B cell (primary cell): ENCODE results near the gene AGAP1. TPM values are rescaled to one million over a fixed set of nuclear protein-coding genes. Genes with fewer than 3 reads are reported as not detected.

Source experiments
- ATAC-seq: fragments of 200-7000 bp; cut with Tn5 transposase; one replicate; pipeline ENCODE4 v1.10.0; 2021; ENCODE audit warnings: low read depth, mild to moderate bottlenecking, moderate number of reproducible peaks, moderate library complexity
- CTCF ChIA-PET: fragments of 350-600 bp; sonication (Branson Sonifier 250); formaldehyde crosslinking; loops from one replicate; lab custom pipeline; 2021; ENCODE audit warnings: antibody characterized with exemption, inconsistent platforms; lab: Charles Lee
- POLR2A ChIA-PET: fragments of 350-600 bp; sonication (Branson Sonifier 250); formaldehyde crosslinking; loops from one replicate; lab custom pipeline; 2021; ENCODE audit warnings: antibody characterized with exemption; lab: Charles Lee
- DNase-seq: peaks from one replicate; pipeline ENCODE4 v3.0.0; 2013
- H2AFZ ChIP-seq: 2 replicates; pipeline ENCODE4 v1.6.1; 2012; ENCODE audit warnings: mild to moderate bottlenecking, low read depth, low read length; ENCODE audit not compliant: insufficient read depth, poor library complexity, severe bottlenecking
- H3K27ac ChIP-seq, 2 donors: 1 replicate in 1 of 2; 2 replicates in 1 of 2; pipeline ENCODE4 v1.5.1; 2012 to 2013; ENCODE audit warnings: low read length in 2 of 2, mild to moderate bottlenecking in 2 of 2, moderate library complexity in 1 of 2
- H3K27me3 ChIP-seq, 4 experiments: fragments of 200-600 bp in 1 of 4; sonication (generic) in 1 of 4; replicated peaks in 1 of 4; 1 replicate in 2 of 4; 2 replicates in 2 of 4; pipeline versions ENCODE4 v1.6.1 to v1.7.0; 2013 to 2016; ENCODE audit warnings: low read length in 3 of 4, mild to moderate bottlenecking in 2 of 4, mixed read lengths in 1 of 4, moderate library complexity in 1 of 4; ENCODE audit not compliant: insufficient read depth in 4 of 4, control insufficient read depth in 3 of 4; ENCODE audit errors: control extremely low read depth in 1 of 4
- H3K36me3 ChIP-seq, 2 experiments: replicated peaks in 1 of 2; 1 replicate in 1 of 2; 2 replicates in 1 of 2; pipeline versions ENCODE4 v1.6.1 to v1.7.1; 2013; ENCODE audit warnings: low read length in 1 of 2; ENCODE audit not compliant: insufficient read depth in 2 of 2, control insufficient read depth in 1 of 2; ENCODE audit errors: control extremely low read depth in 1 of 2, extremely low read depth in 1 of 2
- H3K4me1 ChIP-seq, 2 donors: fragments of 200-600 bp in 1 of 2; sonication (generic) in 1 of 2; 1 replicate in 1 of 2; 2 replicates in 1 of 2; pipeline versions ENCODE4 v1.5.1 to v1.6.1; 2013 to 2017; ENCODE audit warnings: low read length in 2 of 2; ENCODE audit not compliant: control insufficient read depth in 2 of 2, insufficient read depth in 2 of 2
- H3K4me2 ChIP-seq: replicated peaks from 2 replicates; pipeline ENCODE3; 2012; ENCODE audit warnings: mild to moderate bottlenecking, low read depth, low read length; ENCODE audit not compliant: poor library complexity, severe bottlenecking
- H3K4me3 ChIP-seq, 5 experiments: fragments of 200-600 bp in 1 of 5; sonication (generic) in 1 of 5; 1 replicate in 3 of 5; 2 replicates in 2 of 5; pipeline versions ENCODE4 v1.5.1 to v1.7.0; 2011 to 2016; ENCODE audit warnings: low read length in 4 of 5, mild to moderate bottlenecking in 4 of 5, low read depth in 2 of 5, control low read depth in 1 of 5, moderate library complexity in 1 of 5; ENCODE audit not compliant: insufficient read depth in 1 of 5; ENCODE audit errors: control extremely low read depth in 1 of 5, extremely low read depth in 1 of 5
- H3K79me2 ChIP-seq: fragments of 200-600 bp; sonication (generic); one replicate; pipeline ENCODE4 v1.6.0; 2016; ENCODE audit warnings: low read length; ENCODE audit not compliant: control insufficient read depth, insufficient read depth
- H3K9ac ChIP-seq: fragments of 200-600 bp; sonication (generic); 2 replicates; pipeline ENCODE4 v1.6.1; 2017; ENCODE audit warnings: mild to moderate bottlenecking, low read length, moderate library complexity
- H3K9me3 ChIP-seq, 3 donors: one replicate each; pipeline versions ENCODE4 v1.6.1 to v1.7.1; 2013; ENCODE audit warnings: low read length in 2 of 3; ENCODE audit not compliant: control insufficient read depth in 2 of 3, insufficient read depth in 1 of 3; ENCODE audit errors: control extremely low read depth in 1 of 3
- H4K20me1 ChIP-seq: 2 replicates; pipeline ENCODE4 v1.6.0; 2012; ENCODE audit warnings: mild to moderate bottlenecking, low read length; ENCODE audit not compliant: insufficient read depth, control insufficient read depth, poor library complexity, severe bottlenecking
- H3K27ac Mint-ChIP-seq: one replicate; pipeline ENCODE4 v1.8.0; 2021; ENCODE audit warnings: mixed read lengths
- H3K27me3 Mint-ChIP-seq: one replicate; pipeline ENCODE4 v1.8.0; 2021; ENCODE audit warnings: mixed read lengths
- H3K4me1 Mint-ChIP-seq: one replicate; pipeline ENCODE4 v1.8.0; 2021; ENCODE audit warnings: mixed read lengths
- H3K4me3 Mint-ChIP-seq: one replicate; pipeline ENCODE4 v1.8.0; 2021; ENCODE audit warnings: mixed read lengths
- H3K9me3 Mint-ChIP-seq: one replicate; pipeline ENCODE4 v1.8.0; 2022; ENCODE audit warnings: mixed read lengths; ENCODE audit not compliant: insufficient read depth
- EZH2 ChIP-seq: IDR thresholded peaks from 2 replicates; pipeline ENCODE4 v1.6.1; 2012; ENCODE audit warnings: borderline replicate concordance, low read depth, mild to moderate bottlenecking, moderate library complexity, low read length; ENCODE audit not compliant: insufficient read depth, poor library complexity, severe bottlenecking
- WGBS: methylation state at CpG from one replicate; pipeline ENCODE4 v1.1.5; 2013; ENCODE audit warnings: missing lambda C conversion rate; ENCODE audit not compliant: insufficient coverage; 5-methylcytosine and 5-hydroxymethylcytosine counted together
- intact Hi-C: fragments of 100-400 bp; cut with micrococcal nuclease; formaldehyde crosslinking; loops from one replicate; pipeline ENCODE4 v1.10.0; 2022
- polyA minus RNA-seq: library from RNA; depleted of rRNA, polyadenylated mRNA; stranded (reverse); fragments of >200 nt; gene quantifications from 2 replicates; pipeline ENCODE4 v1.2.3, GENCODE V29; 2012
- polyA plus RNA-seq: library from polyadenylated mRNA; depleted of rRNA; stranded (reverse); fragments of >200 nt; gene quantifications from 2 replicates; pipeline ENCODE4 v1.2.3, GENCODE V29; 2012
- total RNA-seq, 2 donors: library from RNA; stranded (reverse); fragments of 120-200 nt in 1 of 2; gene quantifications; 1 replicate in 1 of 2; 2 replicates in 1 of 2; pipeline versions ENCODE4 v1.2.3 to v1.2.4, GENCODE V29; 2013 to 2022
- TF ChIP-seq, protein P1 (sequence below): fragments of 200-600 bp; IDR thresholded peaks from one replicate; pipeline ENCODE4 v1.8.0; 2022; ENCODE audit warnings: antibody characterized with exemption, mild to moderate bottlenecking

Gene AGAP1
- not detected in 2 replicates for total RNA-seq
- total RNA-seq (2013): 0.65 TPM
- polyA plus RNA-seq: 0.01 and 0.04 TPM in 2 replicates
- 0.17 and 0.21 TPM in 2 replicates for polyA minus RNA-seq

DNA sequence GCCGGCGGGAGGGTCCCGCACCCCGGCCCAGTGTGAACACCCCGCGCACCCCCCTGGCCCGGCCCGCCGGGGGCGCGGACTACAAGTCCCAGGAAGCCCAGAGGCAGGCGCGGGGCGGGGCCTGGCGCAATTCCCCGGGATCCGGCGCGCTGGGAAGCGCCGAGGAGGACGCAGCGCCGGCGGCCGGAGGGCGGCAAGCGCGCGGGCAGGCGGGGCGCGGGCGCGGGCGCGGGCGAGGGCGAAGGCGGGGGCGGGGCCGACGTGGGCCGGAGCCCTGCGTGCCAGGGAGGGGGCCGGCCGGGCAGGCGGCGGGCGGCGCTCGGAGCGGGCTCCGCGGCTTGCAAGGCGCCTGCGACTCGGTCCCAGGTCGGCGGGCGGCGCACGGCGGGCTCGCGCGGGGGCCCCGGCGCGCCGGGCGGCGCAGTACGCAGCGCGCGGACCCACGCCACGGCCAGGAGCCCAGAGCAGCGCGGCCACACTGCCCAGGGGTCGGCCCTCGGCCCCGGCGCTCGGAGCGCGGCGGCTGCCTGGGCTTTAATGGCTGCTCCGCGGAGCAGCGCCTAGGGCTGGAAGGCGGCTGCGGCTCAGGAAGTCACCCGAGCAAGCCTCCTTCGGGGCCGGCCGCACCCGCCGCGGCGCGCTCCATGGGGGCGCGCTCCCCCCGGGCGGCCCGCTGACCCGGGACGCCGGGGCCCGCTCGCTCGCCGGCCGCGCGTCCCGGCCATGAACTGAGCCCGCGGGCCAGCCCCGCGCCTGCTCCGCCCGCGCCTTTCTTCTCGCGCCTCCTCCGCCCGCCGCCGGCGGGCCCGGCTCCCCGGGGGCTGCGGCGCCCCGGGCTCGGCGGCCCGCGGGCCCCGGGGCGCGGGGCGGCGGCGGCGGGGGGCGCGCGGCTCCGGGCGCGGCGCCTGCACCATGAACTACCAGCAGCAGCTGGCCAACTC lies at the start of gene AGAP1:
Gene AGAP1, plus strand, starts transcription at position 269 of the 941 bp plus-strand sequence.
- no peaks in the 10 kb centered on the region for H3K79me2 ChIP-seq
- H3K9ac ChIP-seq: no peak within 1 kb of the TSS
- no peak within 1 kb of the TSS for H2AFZ ChIP-seq
- Mint-ChIP-seq H3K9me3 (no peaks in the 10 kb centered on the region), H3K4me1 (peaks cover 21% of the 10 kb centered on the region), H3K27ac (no peak within 1 kb of the TSS), H3K27me3 (peaks cover 56% of the 10 kb centered on the region), H3K4me3 (peak within 1 kb of the TSS; percentile 86)
- H3K36me3 ChIP-seq: no peaks in the 10 kb centered on the region
- TF ChIP-seq, protein P1, sequence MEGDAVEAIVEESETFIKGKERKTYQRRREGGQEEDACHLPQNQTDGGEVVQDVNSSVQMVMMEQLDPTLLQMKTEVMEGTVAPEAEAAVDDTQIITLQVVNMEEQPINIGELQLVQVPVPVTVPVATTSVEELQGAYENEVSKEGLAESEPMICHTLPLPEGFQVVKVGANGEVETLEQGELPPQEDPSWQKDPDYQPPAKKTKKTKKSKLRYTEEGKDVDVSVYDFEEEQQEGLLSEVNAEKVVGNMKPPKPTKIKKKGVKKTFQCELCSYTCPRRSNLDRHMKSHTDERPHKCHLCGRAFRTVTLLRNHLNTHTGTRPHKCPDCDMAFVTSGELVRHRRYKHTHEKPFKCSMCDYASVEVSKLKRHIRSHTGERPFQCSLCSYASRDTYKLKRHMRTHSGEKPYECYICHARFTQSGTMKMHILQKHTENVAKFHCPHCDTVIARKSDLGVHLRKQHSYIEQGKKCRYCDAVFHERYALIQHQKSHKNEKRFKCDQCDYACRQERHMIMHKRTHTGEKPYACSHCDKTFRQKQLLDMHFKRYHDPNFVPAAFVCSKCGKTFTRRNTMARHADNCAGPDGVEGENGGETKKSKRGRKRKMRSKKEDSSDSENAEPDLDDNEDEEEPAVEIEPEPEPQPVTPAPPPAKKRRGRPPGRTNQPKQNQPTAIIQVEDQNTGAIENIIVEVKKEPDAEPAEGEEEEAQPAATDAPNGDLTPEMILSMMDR: no peak
- no peak for TF ChIP-seq EZH2
- 2% methylated on average over 156 of the region's 156 CpGs for WGBS
- H3K27me3 ChIP-seq: peaks cover 0 to 25% (median 6%) of the 10 kb centered on the region in 4 experiments
- no peak within 1 kb of the TSS for H3K27ac ChIP-seq
- ChIA-PET POLR2A (no interaction called here), CTCF (no interaction called here)
- peak within 1 kb of the TSS; percentile 49 for H3K4me2 ChIP-seq
- intact Hi-C loops: no loop called here
- H4K20me1 ChIP-seq: no peaks in the 10 kb centered on the region
- H3K4me3 ChIP-seq: no peak within 1 kb of the TSS
- ATAC-seq: no peak
- DNase-seq: no peak
- peaks cover 0 to 5% of the 10 kb centered on the region in 2 donors for H3K4me1 ChIP-seq
- no peaks in the 10 kb centered on the region for H3K9me3 ChIP-seq

DNA sequence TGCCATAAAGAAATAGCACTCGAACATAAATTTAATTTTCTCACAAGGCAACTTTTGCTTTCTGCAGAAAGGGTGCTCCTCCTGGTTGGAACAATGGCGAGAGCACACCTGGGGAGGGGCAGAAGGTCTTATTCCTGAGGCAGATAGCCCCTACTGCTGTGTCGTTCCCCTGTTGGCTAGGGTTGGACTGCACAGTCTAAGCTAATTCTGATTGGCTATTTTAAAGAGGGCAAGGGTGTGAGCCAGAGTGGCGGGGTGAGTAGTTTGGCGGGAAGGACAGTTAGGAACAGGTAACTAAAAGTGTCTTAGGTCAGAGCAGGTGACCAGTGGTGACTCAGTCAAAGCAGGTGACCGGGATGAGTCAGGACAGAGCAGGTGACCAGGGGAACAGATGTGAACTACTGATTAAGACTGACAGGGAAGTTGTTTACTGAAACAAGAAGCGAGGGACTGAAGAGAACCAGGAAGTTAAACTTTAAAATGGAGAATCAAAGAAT lies 49.7 kb upstream of the AGAP1 start:
- no peak overlapping the region for H3K27ac ChIP-seq
- H3K36me3 ChIP-seq: no peaks in the 10 kb centered on the region
- no peaks in the 10 kb centered on the region for H3K4me1 ChIP-seq
- no peaks in the 10 kb centered on the region for H4K20me1 ChIP-seq
- no peak overlapping the region for H3K9ac ChIP-seq
- DNase-seq (no peak), ATAC-seq (no peak)
- Mint-ChIP-seq H3K4me3 (no peak overlapping the region), H3K9me3 (no peaks in the 10 kb centered on the region), H3K27me3 (peaks cover 8% of the 10 kb centered on the region), H3K27ac (no peak overlapping the region), H3K4me1 (no peaks in the 10 kb centered on the region)
- no peaks in the 10 kb centered on the region for H3K27me3 ChIP-seq
- H3K4me3 ChIP-seq: no peak overlapping the region
- no peaks in the 10 kb centered on the region for H3K79me2 ChIP-seq
- peaks cover 0 to 4% (median 0%) of the 10 kb centered on the region in 3 donors for H3K9me3 ChIP-seq
- H3K4me2 ChIP-seq: no peak overlapping the region
- intact Hi-C loops: no loop called here
- CTCF ChIA-PET: no interaction called here
- TF ChIP-seq, protein P1: no peak
- TF ChIP-seq EZH2: no peak
- POLR2A ChIA-PET: no interaction called here
- 89% methylated on average over 4 of the region's 7 CpGs for WGBS
- H2AFZ ChIP-seq: no peak overlapping the region
